ENCODE measurements around the gene TSHZ1. TPM values are rescaled to one million over a fixed set of nuclear protein-coding genes. Genes with fewer than 3 reads are reported as not detected.

Gene TSHZ1
- total RNA-seq, 1 donor from 2014 or later: 16.3 TPM

DNA sequence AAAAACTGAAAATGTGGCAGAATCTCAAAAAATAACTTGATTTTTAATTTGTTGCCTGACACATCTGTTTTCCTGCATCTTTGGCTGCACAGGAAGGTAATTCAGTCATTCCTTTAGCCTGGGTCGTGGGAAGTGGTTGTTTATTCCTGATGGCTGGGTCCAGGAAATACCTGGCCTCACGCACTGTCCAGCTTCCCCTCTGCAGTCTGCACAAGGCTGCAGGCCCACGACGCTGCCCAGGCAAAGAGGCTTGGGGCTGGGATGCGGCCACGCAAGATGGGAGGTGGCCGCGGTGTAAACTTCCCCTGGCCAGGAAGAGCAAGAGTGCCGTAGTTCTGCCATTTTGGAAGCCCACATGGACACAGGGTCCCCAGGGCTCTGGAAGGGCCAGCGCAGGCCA is 28.2 kb downstream of the TSHZ1 start:
- peaks cover 23% of the 10 kb centered on the region for H3K4me1 Mint-ChIP-seq (ENCODE audit: unreplicated experiment)
- no peak for DNase-seq (ENCODE audit: low spot score)
- TF ChIP-seq, protein P1, sequence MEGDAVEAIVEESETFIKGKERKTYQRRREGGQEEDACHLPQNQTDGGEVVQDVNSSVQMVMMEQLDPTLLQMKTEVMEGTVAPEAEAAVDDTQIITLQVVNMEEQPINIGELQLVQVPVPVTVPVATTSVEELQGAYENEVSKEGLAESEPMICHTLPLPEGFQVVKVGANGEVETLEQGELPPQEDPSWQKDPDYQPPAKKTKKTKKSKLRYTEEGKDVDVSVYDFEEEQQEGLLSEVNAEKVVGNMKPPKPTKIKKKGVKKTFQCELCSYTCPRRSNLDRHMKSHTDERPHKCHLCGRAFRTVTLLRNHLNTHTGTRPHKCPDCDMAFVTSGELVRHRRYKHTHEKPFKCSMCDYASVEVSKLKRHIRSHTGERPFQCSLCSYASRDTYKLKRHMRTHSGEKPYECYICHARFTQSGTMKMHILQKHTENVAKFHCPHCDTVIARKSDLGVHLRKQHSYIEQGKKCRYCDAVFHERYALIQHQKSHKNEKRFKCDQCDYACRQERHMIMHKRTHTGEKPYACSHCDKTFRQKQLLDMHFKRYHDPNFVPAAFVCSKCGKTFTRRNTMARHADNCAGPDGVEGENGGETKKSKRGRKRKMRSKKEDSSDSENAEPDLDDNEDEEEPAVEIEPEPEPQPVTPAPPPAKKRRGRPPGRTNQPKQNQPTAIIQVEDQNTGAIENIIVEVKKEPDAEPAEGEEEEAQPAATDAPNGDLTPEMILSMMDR (IDR thresholded peaks at IDR 0.05; ENCODE audit: unreplicated experiment): no peak

GRCh38 chr18:75240433-75240832 is 29.8 kb downstream of the TSHZ1 start:
- H3K36me3 Mint-ChIP-seq (ENCODE audit: low read depth, unreplicated experiment): peaks cover 8% of the 10 kb centered on the region
- peaks cover 1% of the 10 kb centered on the region for H3K27me3 Mint-ChIP-seq (ENCODE audit: unreplicated experiment)
- no peak overlapping the region for H3K4me3 Mint-ChIP-seq (ENCODE audit: unreplicated experiment)
- peaks cover 21% of the 10 kb centered on the region for H3K4me1 Mint-ChIP-seq (ENCODE audit: unreplicated experiment)
- H3K9me3 Mint-ChIP-seq (ENCODE audit: unreplicated experiment): no peaks in the 10 kb centered on the region
- DNase-seq (ENCODE audit: low spot score): no peak
- H3K27ac Mint-ChIP-seq (ENCODE audit: unreplicated experiment): no peak overlapping the region
- TF ChIP-seq, protein P1 (IDR thresholded peaks at IDR 0.05; ENCODE audit: unreplicated experiment): no peak

More for the DNA sequence above, 28.2 kb downstream of the TSHZ1 start:
- Mint-ChIP-seq H3K27ac (ENCODE audit: unreplicated experiment) (no peak overlapping the region), H3K4me3 (ENCODE audit: unreplicated experiment) (no peak overlapping the region), H3K36me3 (ENCODE audit: low read depth, unreplicated experiment) (peaks cover 8% of the 10 kb centered on the region), H3K27me3 (ENCODE audit: unreplicated experiment) (peaks cover 1% of the 10 kb centered on the region), H3K9me3 (ENCODE audit: unreplicated experiment) (no peaks in the 10 kb centered on the region)

- Mint-ChIP-seq H3K4me1 (ENCODE audit: unreplicated experiment) (peaks cover 25% of the 10 kb centered on the region), H3K27me3 (ENCODE audit: unreplicated experiment) (peaks cover 1% of the 10 kb centered on the region), H3K4me3 (ENCODE audit: unreplicated experiment) (no peak overlapping the region), H3K36me3 (ENCODE audit: low read depth, unreplicated experiment) (peaks cover 8% of the 10 kb centered on the region), H3K27ac (ENCODE audit: unreplicated experiment) (no peak overlapping the region), H3K9me3 (ENCODE audit: unreplicated experiment) (no peaks in the 10 kb centered on the region)
- TF ChIP-seq, protein P1 (IDR thresholded peaks at IDR 0.05; ENCODE audit: unreplicated experiment): no peak
- no peak for DNase-seq (ENCODE audit: low spot score)
Measured at GRCh38 chr18:75241705-75242104, 31.1 kb downstream of the TSHZ1 start.

- Mint-ChIP-seq H3K4me1 (ENCODE audit: unreplicated experiment) (peaks cover 9% of the 10 kb centered on the region), H3K9me3 (ENCODE audit: unreplicated experiment) (no peaks in the 10 kb centered on the region), H3K27me3 (ENCODE audit: unreplicated experiment) (no peaks in the 10 kb centered on the region), H3K27ac (ENCODE audit: unreplicated experiment) (no peak overlapping the region), H3K4me3 (ENCODE audit: unreplicated experiment) (no peak overlapping the region), H3K36me3 (ENCODE audit: low read depth, unreplicated experiment) (peaks cover 8% of the 10 kb centered on the region)
- peak; percentile 24 for DNase-seq (ENCODE audit: low spot score)
- TF ChIP-seq, protein P1 (IDR thresholded peaks at IDR 0.05; ENCODE audit: unreplicated experiment): no peak
Measured at GRCh38 chr18:75244351-75245313, 34.0 kb downstream of the TSHZ1 start.
